Measurements from ENCODE around the gene SRP68.

Gene SRP68

DNA sequence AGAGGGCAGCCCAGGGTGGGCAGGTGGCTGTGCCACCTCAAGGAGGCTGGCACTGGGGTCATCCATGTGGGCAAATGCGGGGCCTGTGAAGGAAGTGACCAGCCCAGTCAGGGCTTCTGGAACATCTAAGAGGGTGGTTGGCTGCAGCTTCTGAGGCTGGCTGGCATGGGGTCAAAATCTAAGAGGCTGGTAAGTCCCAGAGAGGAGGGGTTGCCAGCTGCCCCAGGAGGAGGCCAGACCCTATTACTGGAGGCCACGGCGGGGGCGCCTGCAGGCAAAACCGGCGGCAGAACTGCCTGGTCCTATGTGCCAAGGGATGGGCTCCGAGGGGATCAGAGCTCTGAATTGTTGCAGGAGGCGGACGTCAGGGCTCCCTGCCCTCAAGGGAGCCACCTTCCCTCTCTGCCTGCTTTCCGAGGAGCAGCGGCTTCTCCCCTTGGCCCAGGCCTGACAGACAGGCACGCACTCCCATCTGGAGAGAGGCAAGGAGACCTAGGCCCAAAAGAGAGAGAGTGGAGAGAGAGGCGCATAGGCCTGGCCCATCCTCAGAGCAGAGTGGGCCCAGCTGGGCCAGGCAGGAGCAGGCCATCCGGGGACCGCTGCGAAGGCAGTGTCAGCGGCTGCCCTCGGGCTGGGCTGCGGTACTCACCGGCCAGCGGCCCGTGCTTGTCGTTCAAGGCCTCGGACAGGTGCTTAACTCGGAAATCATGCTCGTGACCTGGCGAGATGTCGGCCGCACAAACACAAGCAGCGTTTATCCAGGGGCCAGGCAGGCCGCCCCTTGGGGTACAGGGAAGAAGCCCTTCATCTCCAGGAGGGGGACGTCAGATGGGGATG is 17.6 kb upstream of the SRP68 start:
- DNase-seq (ENCODE audit: low read depth): no peak
- no peak for TF ChIP-seq CTCF (IDR thresholded peaks at IDR 0.05; ENCODE audit: low read depth, low read length, missing control alignments)
- no peak overlapping the region for H3K4me3 ChIP-seq (ENCODE audit: low read depth, low read length)
- in situ Hi-C loops (cut with HindIII; ENCODE audit: low sequenced_read_pairs): no loop called here

DNA sequence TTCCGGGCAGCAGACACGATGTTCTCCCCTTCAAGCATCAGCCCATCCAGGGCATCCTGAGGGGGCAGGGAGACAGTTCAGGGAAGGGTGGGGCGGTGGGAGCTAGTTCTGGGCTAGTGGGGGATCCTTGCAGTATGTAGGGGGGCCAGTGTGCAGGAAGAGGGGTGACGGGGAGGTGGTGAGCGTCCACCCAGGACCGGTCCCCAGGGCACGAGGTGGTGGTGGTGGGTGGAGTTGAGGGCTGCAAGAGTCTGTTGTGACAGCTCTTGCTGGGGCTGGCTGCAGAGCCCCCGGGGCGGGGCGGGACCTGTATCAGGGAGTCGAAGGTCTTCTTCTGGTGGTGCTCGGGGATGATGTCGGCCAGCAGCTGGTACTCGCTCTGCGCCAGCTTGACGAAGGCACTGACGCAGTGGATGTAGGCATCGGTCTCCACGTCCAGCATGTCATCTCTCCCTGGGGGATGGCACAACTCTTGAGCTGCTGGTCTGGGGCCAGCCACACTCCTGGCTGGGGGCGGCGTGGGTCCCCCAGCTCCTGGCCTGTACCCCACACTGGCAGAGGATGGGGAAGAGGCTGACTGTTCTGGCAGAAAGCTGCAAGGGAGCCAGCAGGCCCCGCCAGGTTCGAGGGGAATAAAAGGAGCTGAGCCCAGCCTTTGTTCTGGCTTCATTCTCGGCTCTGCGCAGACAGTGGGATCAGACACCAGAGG is 16.7 kb upstream of the SRP68 start:
- no peak overlapping the region for H3K4me3 ChIP-seq (ENCODE audit: low read depth, low read length)
- no peak for TF ChIP-seq CTCF (IDR thresholded peaks at IDR 0.05; ENCODE audit: low read depth, low read length, missing control alignments)
- in situ Hi-C loops (cut with HindIII; ENCODE audit: low sequenced_read_pairs): no loop called here
- DNase-seq (ENCODE audit: low read depth): no peak

DNA sequence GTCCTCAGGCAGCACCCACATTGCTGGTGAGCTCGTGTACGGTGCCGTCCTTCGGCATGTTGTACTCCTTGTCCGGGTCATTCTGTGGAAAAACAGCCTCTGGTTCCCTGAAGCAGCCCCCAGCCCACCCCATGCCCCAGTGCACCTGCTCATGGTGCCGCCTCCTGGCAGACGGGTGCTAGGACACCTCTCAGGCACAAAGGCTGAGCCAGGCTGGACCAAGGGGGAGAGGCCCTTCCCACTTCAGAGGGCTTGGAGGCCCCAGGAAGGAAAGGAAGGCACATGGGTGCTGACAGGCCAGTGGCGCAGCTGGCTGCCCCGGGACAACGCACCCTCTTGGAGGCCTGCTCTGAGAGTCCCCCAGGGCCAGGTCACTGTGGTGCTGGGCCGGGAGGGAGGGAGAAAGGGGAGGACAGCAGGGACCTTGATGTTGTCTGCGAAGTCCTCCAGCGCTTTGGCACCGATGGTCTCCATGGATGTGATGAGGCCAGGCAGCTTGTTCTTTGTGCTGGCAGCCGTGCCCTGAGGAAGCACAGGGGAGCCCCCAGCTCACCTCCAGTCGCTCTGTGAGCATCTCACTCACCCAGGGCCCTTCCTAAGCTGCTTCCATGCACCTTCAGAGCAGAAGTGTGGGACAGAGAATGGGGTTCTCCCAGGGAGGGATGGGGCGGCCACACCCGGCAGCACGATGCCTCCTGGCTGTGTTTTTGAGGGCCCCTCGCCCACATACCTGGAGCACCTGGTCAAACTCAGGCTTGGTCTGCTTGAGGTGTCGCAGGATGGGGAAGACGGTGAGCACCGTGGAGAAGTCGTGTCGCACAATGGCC is 15.9 kb upstream of the SRP68 start:
- in situ Hi-C loops (cut with HindIII; ENCODE audit: low sequenced_read_pairs): no loop called here
- no peak overlapping the region for H3K4me3 ChIP-seq (ENCODE audit: low read depth, low read length)
- DNase-seq (ENCODE audit: low read depth): no peak
- no peak for TF ChIP-seq CTCF (IDR thresholded peaks at IDR 0.05; ENCODE audit: low read depth, low read length, missing control alignments)

DNA sequence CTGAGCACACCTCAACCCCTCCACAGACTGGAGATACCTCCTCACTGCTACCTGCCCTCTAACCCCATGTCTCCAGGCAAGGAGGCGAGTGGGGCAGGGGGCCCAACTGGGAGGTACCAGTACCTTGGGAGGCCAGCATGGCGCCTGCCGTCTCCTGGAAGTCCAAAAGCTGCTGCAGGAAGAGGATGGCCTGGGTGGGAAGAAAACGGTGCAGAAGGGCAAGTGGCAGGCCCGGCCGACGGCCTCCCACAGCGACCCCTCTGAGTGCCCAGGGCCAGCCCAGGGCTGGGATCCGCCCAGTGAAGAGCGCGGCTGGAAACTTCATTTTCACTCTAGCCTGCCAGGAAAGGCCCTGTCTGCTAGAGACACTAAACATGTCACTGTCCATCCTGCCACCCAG is 15.2 kb upstream of the SRP68 start:
- in situ Hi-C loops (cut with HindIII; ENCODE audit: low sequenced_read_pairs): no loop called here
- H3K4me3 ChIP-seq (ENCODE audit: low read depth, low read length): no peak overlapping the region
- no peak for DNase-seq (ENCODE audit: low read depth)
- TF ChIP-seq CTCF (IDR thresholded peaks at IDR 0.05; ENCODE audit: low read depth, low read length, missing control alignments): no peak

DNA sequence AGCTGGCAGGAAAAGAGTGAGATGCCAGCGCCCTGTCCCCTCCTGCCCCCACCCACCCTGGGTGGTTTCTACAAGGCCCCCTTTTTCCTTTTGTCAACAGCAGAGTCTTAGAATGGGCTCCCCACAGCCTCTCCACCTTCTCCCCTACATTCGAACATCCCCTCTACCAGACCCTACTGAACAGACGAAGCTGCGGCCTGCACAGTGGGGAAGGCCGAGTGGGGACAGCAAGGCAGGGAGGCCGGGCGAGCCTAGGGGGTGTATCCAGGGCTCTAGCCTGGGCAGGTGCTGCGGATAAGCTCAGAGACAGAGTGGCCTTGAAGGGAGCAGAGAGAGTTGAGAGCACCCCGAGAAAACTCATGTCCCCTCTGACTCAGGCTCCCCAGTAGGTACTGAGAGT is 14.1 kb upstream of the SRP68 start:
- no peak for DNase-seq (ENCODE audit: low read depth)
- H3K4me3 ChIP-seq (ENCODE audit: low read depth, low read length): no peak overlapping the region
- in situ Hi-C loops (cut with HindIII; ENCODE audit: low sequenced_read_pairs): no loop called here
- TF ChIP-seq CTCF (IDR thresholded peaks at IDR 0.05; ENCODE audit: low read depth, low read length, missing control alignments): no peak

DNA sequence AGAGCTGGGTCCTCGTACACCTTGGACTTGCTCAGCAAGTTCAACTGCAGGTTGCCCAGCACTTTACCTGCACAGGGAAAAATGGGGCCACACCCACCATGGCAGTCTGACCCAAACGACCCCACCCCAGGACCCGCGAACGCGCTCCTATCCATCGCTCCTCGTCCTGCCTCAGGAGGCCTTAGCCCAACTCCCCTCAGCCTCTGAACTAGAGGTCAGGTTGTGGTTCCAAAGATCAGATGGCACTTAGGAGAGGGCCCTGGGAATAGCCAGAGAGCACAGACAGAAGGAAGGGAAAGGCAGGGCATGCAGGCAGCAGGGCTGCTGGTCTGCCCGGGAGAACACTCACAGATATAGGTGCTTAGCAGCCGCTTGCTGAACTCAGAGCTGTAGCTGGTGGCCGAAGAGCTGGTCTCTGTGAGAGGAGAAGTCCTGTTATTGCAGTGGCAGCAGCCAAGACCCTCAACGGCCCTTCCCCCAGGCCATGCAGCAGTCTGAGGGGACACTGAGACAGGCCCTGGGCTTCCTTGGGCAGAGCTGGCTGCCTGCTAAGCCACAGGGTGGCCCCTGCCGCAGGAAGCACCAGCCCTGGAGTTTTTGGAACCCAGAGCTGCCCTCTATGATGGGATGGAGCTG is 13.5 kb upstream of the SRP68 start:
- in situ Hi-C loops (cut with HindIII; ENCODE audit: low sequenced_read_pairs): no loop called here
- no peak for DNase-seq (ENCODE audit: low read depth)
- no peak overlapping the region for H3K4me3 ChIP-seq (ENCODE audit: low read depth, low read length)

More for the DNA sequence above, 13.5 kb upstream of the SRP68 start:
- TF ChIP-seq CTCF (IDR thresholded peaks at IDR 0.05; ENCODE audit: low read depth, low read length, missing control alignments): no peak

Measured in astrocyte of the cerebellum (primary cell).